ENCODE measurements around the gene RASSF4. TPM values are rescaled to one million over a fixed set of nuclear protein-coding genes. Genes with fewer than 3 reads are reported as not detected.

The RASSF4 gene
- total RNA-seq, 1 experiment from 2014 or later: 2.8 TPM

DNA sequence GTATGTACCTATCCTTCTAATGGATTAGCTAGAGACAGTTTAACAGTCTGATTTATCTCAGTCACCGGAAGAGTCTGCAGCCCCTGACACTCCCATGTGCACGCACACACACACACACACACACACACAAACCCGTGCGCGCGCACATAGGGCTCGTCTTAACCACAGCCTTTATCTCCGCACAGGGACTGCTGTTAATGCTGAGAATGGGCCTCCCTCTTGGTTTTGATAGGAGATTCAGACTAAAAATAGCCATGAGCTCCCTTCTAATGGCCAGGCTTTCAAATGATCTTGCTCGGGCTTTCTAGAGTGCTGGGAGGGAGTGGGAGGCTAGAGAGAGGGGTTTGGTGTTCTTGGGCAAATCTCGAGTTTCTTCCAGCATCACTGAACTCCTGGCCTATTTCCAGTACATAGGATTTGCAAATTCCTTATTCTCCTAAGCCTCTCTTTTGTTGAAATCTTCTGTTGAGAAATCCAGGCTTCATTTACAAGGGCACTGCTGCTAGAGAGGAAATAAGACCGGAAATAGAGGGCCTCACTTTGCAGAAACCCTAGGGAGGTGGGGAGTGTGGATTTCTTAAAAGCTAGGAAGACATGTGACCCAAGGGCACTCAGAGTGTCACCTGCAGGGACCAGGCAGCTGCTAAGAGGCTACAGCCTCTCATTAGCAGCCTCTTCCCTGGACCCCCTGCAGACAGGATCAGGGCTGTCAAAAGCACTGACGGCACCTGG is 46.1 kb upstream of the RASSF4 start:
- intact Hi-C loops (cut with micrococcal nuclease): no loop called here
- BruUV-seq (replicated peaks): no TSS peak
- no peaks in the 10 kb centered on the region for H3K9me2 ChIP-seq (ENCODE audit: insufficient read depth)
- H3K4me2 ChIP-seq (ENCODE audit: low read length): no peak overlapping the region
- no peaks in the 10 kb centered on the region for H4K20me1 ChIP-seq (ENCODE audit: insufficient read depth)
- H3K27me3 ChIP-seq (ENCODE audit: insufficient read depth, low read length): peaks cover 6% of the 10 kb centered on the region; the same call in 1 of the 2 replicates
- H3K27ac ChIP-seq (ENCODE audit: low read depth, low read length): no peak overlapping the region
- H3K79me2 ChIP-seq (ENCODE audit: insufficient read depth, low read length): no peaks in the 10 kb centered on the region
- H3K9ac ChIP-seq (ENCODE audit: low read length): no peak overlapping the region
- H2AFZ ChIP-seq (ENCODE audit: low read depth, low read length, poor library complexity, severe bottlenecking): no peak overlapping the region
- no peaks in the 10 kb centered on the region for H3K36me3 ChIP-seq (ENCODE audit: control insufficient read depth in 1 of 2, insufficient read depth in 2 of 2, low read length in 2 of 2)
- RAD21 ChIA-PET (ENCODE audit: low non-redundant PET in 1 of 2, low total read pairs in 2 of 2, uncharacterized antibody in 2 of 2, unreplicated experiment in 2 of 2): no interaction called here
- H3K9me3 ChIP-seq (ENCODE audit: control insufficient read depth in 1 of 2, insufficient read depth in 1 of 2, low read depth in 1 of 2, low read length in 2 of 2): no peaks in the 10 kb centered on the region
- ATAC-seq (no peak), DNase-seq (ENCODE audit: low read depth, low spot score) (no peak)
- CTCF ChIA-PET: no interaction called here
- TF ChIP-seq SIN3A (IDR thresholded peaks at IDR 0.05; ENCODE audit: low read depth) (no peak), EZH2phosphoT487 (IDR thresholded peaks at IDR 0.05; ENCODE audit: borderline replicate concordance) (no peak)
- POLR2A ChIA-PET: no interaction called here
- peaks cover 0 to 4% of the 10 kb centered on the region in 2 experiments; a peak in 2 of 4 replicates for H3K4me1 ChIP-seq (ENCODE audit: control insufficient read depth in 1 of 2, insufficient read depth in 2 of 2, low read length in 2 of 2)
- no peak overlapping the region for H3K4me3 ChIP-seq (replicated peaks in 1 of 2; ENCODE audit: low read depth in 1 of 2, low read length in 2 of 2)

DNA sequence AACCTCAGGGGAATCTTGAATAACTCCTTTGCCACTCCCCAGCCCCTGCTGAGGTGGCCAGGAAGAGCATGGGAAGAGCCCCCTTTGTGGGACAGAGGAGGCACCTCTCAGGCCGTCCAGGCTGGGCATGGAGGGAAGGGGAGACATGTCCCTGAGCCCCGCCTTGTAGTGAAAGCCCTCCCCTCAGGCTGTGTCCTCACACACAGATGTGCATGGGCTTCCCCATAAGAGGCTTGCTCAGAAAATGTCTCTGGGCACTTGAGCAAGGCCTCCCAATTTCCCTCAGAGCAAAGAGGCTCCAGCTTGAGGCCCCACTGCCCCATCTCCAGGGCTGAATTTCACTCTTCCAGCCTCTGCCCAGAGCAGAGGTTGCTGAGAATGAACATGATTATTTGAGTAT is 44.7 kb upstream of the RASSF4 start:
- intact Hi-C loops (cut with micrococcal nuclease): no loop called here
- ChIA-PET RAD21 (ENCODE audit: low non-redundant PET in 1 of 2, low total read pairs in 2 of 2, uncharacterized antibody in 2 of 2, unreplicated experiment in 2 of 2) (no interaction called here), POLR2A (no interaction called here), CTCF (no interaction called here)
- Histone ChIP-seq H3K36me3 (ENCODE audit: control insufficient read depth in 1 of 2, insufficient read depth in 2 of 2, low read length in 2 of 2) (no peaks in the 10 kb centered on the region), H3K27ac (ENCODE audit: low read depth, low read length) (no peak overlapping the region), H3K9me2 (ENCODE audit: insufficient read depth) (no peaks in the 10 kb centered on the region), H3K9ac (ENCODE audit: low read length) (no peak overlapping the region), H3K9me3 (ENCODE audit: control insufficient read depth in 1 of 2, insufficient read depth in 1 of 2, low read depth in 1 of 2, low read length in 2 of 2) (no peaks in the 10 kb centered on the region), H3K4me2 (ENCODE audit: low read length) (no peak overlapping the region), H3K27me3 (ENCODE audit: insufficient read depth, low read length) (peaks cover 6% of the 10 kb centered on the region; the same call in 1 of the 2 replicates), H3K79me2 (ENCODE audit: insufficient read depth, low read length) (no peaks in the 10 kb centered on the region), H2AFZ (ENCODE audit: low read depth, low read length, poor library complexity, severe bottlenecking) (no peak overlapping the region), H4K20me1 (ENCODE audit: insufficient read depth) (no peaks in the 10 kb centered on the region), H3K4me1 (ENCODE audit: control insufficient read depth in 1 of 2, insufficient read depth in 2 of 2, low read length in 2 of 2) (no peaks in the 10 kb centered on the region), H3K4me3 (replicated peaks in 1 of 2; ENCODE audit: low read depth in 1 of 2, low read length in 2 of 2) (no peak overlapping the region)
- ATAC-seq (no peak), DNase-seq (ENCODE audit: low read depth, low spot score) (no peak)
- no TSS peak for BruUV-seq (replicated peaks)
- TF ChIP-seq YY1 (IDR thresholded peaks at IDR 0.05; ENCODE audit: extremely low read depth, insufficient replicate concordance, low read depth, low read length) (no peak), SP1 (IDR thresholded peaks at IDR 0.05; ENCODE audit: low read depth) (no peak), RAD21 (IDR thresholded peaks at IDR 0.05; ENCODE audit: low read depth) (no peak), ZNF274 (IDR thresholded peaks at IDR 0.05; ENCODE audit: low read depth, low read length) (no peak), POLR2AphosphoS5 (IDR thresholded peaks at IDR 0.05; ENCODE audit: low read depth, low read length) (no peak), TCF7L2 (IDR thresholded peaks at IDR 0.05; ENCODE audit: borderline replicate concordance, extremely low read depth, insufficient read depth, insufficient read length) (no peak), FOSL1 (IDR thresholded peaks at IDR 0.05; ENCODE audit: low read depth) (no peak), CEBPB (IDR thresholded peaks at IDR 0.05; ENCODE audit: low read depth) (no peak), ELF1 (IDR thresholded peaks at IDR 0.05; ENCODE audit: borderline replicate concordance, low read depth) (no peak), CBX3 (IDR thresholded peaks at IDR 0.05; ENCODE audit: low read depth) (no peak), EZH2 (IDR thresholded peaks at IDR 0.05) (no peak), EGR1 (IDR thresholded peaks at IDR 0.05; ENCODE audit: low read depth) (no peak), SRF (IDR thresholded peaks at IDR 0.05; ENCODE audit: low read depth) (no peak)
- TF ChIP-seq, protein P1, sequence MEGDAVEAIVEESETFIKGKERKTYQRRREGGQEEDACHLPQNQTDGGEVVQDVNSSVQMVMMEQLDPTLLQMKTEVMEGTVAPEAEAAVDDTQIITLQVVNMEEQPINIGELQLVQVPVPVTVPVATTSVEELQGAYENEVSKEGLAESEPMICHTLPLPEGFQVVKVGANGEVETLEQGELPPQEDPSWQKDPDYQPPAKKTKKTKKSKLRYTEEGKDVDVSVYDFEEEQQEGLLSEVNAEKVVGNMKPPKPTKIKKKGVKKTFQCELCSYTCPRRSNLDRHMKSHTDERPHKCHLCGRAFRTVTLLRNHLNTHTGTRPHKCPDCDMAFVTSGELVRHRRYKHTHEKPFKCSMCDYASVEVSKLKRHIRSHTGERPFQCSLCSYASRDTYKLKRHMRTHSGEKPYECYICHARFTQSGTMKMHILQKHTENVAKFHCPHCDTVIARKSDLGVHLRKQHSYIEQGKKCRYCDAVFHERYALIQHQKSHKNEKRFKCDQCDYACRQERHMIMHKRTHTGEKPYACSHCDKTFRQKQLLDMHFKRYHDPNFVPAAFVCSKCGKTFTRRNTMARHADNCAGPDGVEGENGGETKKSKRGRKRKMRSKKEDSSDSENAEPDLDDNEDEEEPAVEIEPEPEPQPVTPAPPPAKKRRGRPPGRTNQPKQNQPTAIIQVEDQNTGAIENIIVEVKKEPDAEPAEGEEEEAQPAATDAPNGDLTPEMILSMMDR (IDR thresholded peaks at IDR 0.05 in 2 of 3, conservative IDR thresholded peaks at IDR 0.05 in 1 of 3; ENCODE audit: borderline replicate concordance in 1 of 3, insufficient read depth in 1 of 3, low read depth in 2 of 3, low read length in 2 of 3): no peak
- TF ChIP-seq, protein P2, sequence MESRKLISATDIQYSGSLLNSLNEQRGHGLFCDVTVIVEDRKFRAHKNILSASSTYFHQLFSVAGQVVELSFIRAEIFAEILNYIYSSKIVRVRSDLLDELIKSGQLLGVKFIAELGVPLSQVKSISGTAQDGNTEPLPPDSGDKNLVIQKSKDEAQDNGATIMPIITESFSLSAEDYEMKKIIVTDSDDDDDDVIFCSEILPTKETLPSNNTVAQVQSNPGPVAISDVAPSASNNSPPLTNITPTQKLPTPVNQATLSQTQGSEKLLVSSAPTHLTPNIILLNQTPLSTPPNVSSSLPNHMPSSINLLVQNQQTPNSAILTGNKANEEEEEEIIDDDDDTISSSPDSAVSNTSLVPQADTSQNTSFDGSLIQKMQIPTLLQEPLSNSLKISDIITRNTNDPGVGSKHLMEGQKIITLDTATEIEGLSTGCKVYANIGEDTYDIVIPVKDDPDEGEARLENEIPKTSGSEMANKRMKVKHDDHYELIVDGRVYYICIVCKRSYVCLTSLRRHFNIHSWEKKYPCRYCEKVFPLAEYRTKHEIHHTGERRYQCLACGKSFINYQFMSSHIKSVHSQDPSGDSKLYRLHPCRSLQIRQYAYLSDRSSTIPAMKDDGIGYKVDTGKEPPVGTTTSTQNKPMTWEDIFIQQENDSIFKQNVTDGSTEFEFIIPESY (IDR thresholded peaks at IDR 0.05; ENCODE audit: extremely low read depth, insufficient replicate concordance, low read length): no peak
- TF ChIP-seq, protein P3, sequence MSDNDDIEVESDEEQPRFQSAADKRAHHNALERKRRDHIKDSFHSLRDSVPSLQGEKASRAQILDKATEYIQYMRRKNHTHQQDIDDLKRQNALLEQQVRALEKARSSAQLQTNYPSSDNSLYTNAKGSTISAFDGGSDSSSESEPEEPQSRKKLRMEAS (IDR thresholded peaks at IDR 0.05): no peak
